ENCODE measurements around the gene CD80. TPM values are rescaled to one million over a fixed set of nuclear protein-coding genes. Genes with fewer than 3 reads are reported as not detected.
"Not testable (repeated sequence)": the region's sequence is repeated elsewhere in the genome, so short reads cannot be mapped to it uniquely, and the experiment has no call there.

Gene CD80
- total and polyA plus RNA-seq, 5 experiments from 2014 or later: 0.16 TPM; not detected in 4

DNA sequence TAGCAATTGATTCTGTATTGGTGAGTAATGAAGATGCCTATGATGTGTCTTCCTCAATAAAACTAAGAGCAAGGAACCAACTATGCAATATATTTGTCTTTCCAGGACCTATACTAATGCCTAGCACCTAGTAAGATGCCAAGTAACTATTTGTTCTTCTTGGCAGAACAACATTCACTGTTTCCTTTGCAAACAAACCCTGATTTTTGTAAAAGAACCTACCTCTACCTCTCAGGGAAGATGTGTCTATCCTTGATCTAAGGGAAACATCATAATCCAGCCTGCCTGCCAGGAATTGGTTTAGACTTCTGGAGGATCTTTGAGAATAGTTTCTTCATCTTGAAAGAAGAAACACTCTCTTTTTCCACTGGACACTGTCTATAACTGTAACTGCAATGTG lies 16.1 kb upstream of the CD80 start:
- ATAC-seq: no peak
- Mint-ChIP-seq H3K27ac (no peak overlapping the region), H3K9me3 (peaks cover 0 to 2% (median 0%) of the 10 kb centered on the region in 9 donors)

DNA sequence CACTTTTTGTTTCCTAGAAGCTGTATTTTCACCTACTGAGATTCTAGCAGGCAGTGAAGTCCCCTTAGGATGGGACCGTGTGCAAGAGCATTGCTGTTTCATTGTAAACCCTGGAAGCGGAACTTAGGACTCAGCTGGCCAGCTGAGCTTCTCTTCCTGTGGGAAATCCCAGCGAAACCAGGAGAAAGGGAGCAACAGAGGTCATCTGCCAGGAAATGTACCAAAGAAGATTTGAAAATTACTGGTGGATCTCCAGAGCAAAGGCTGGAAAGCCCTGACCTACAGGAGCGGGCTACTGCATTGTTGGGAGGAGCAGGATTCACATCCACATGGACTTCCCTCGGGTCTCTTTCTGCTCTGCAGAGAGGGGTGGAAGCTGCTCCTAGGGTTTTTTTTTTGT lies 12.3 kb upstream of the CD80 start:
- Mint-ChIP-seq H3K27me3 (peaks cover 0 to 28% (median 11%) of the 10 kb centered on the region in 5 donors), H3K4me1 (no peaks in the 10 kb centered on the region), H3K27ac (no peak overlapping the region), H3K36me3 (no peaks in the 10 kb centered on the region), H3K9me3 (peaks cover 0 to 2% (median 0%) of the 10 kb centered on the region in 9 donors), H3K4me3 (no peak overlapping the region)
- ATAC-seq: no peak
- no peak for DNase-seq
- POLR2A ChIA-PET: no interaction called here

More for the DNA sequence above, 16.1 kb upstream of the CD80 start:
- Mint-ChIP-seq H3K27me3 (peaks cover 0 to 17% (median 5%) of the 10 kb centered on the region in 5 donors), H3K4me1 (peaks cover 8 to 19% (median 12%) of the 10 kb centered on the region in 4 donors), H3K36me3 (no peaks in the 10 kb centered on the region), H3K4me3 (no peak overlapping the region)
- POLR2A ChIA-PET: no interaction called here
- no peak for DNase-seq

DNA sequence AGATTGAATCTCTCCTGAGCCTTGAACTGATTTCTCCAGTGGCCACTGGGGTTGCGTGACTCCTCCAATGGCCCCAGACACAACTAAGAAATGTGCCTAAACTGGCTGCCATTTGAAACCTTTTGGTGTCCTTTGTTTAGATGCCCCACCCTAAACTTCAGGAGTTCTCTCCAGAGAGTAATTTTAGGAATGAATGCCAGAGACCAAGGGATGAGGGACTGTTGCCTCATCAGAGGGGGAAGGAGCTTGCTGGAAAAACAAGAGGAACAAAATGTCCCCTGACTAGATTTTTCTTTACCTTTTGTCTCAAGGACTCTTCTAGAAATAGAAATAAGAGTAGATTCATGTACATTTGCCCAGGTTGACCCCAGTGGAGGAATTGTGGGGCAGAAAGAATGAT lies 11.8 kb upstream of the CD80 start:
- Mint-ChIP-seq H3K27ac (no peak overlapping the region), H3K4me3 (no peak overlapping the region), H3K27me3 (peaks cover 0 to 28% (median 11%) of the 10 kb centered on the region in 5 donors), H3K9me3 (peaks cover 0 to 2% (median 0%) of the 10 kb centered on the region in 9 donors), H3K36me3 (no peaks in the 10 kb centered on the region), H3K4me1 (no peaks in the 10 kb centered on the region)
- POLR2A ChIA-PET: no interaction called here
- ATAC-seq (no peak), DNase-seq (no peak)

DNA sequence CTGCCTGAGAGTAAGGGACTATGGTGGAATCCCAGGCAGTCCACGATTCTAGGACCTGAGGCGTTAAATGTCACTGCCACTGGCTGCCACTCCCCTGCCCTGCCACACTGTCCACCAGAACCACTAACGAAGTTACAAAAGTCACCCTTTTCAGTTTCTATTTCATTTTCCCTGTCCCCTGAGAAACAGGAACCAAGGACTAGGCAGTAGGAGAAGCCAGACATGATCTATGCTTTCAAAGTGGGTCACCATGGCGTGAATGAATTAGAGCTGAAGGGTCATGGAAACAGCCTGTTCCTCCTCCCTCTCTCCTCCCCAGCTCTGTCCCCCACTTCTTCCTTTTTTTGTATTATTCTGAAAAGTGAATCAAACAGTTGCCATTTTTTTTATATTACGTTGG lies 10.8 kb upstream of the CD80 start:
- H3K27me3 Mint-ChIP-seq: peaks cover 0 to 28% (median 11%) of the 10 kb centered on the region in 5 donors
- H3K36me3 Mint-ChIP-seq: no peaks in the 10 kb centered on the region
- ATAC-seq: no peak
- H3K4me1 Mint-ChIP-seq: no peaks in the 10 kb centered on the region
- POLR2A ChIA-PET: no interaction called here
- peaks cover 0 to 2% (median 0%) of the 10 kb centered on the region in 9 donors for H3K9me3 Mint-ChIP-seq
- no peak overlapping the region for H3K4me3 Mint-ChIP-seq
- DNase-seq: no peak
- peak overlapping the region in 1 of 10 donors; percentile 10 for H3K27ac Mint-ChIP-seq

DNA sequence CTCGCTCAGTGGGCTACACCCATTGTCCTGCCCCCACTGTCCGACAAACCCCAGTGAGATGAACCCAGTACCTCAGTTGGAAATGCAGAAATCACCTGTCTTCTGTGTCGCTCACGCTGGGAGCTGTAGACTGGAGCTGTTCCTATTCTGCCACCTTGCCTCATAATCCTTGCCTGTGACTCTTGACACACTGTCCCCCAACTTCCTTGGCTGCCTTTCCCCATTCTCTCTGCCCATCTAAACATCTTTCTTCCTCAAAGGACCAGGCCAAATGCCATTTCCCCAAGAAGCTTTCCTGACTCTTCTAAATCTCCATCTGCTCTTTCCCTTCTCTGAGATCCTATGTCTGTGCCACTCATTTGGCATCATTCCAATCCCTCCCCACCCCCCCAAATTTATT lies 9.7 kb upstream of the CD80 start:
- peaks cover 0 to 28% (median 11%) of the 10 kb centered on the region in 5 donors for H3K27me3 Mint-ChIP-seq
- H3K36me3 Mint-ChIP-seq: no peaks in the 10 kb centered on the region
- peaks cover 0 to 2% (median 0%) of the 10 kb centered on the region in 9 donors for H3K9me3 Mint-ChIP-seq
- ATAC-seq (no peak), DNase-seq (no peak)
- no peak overlapping the region for H3K4me3 Mint-ChIP-seq
- POLR2A ChIA-PET: no interaction called here
- no peak overlapping the region for H3K27ac Mint-ChIP-seq
- H3K4me1 Mint-ChIP-seq: no peaks in the 10 kb centered on the region

DNA sequence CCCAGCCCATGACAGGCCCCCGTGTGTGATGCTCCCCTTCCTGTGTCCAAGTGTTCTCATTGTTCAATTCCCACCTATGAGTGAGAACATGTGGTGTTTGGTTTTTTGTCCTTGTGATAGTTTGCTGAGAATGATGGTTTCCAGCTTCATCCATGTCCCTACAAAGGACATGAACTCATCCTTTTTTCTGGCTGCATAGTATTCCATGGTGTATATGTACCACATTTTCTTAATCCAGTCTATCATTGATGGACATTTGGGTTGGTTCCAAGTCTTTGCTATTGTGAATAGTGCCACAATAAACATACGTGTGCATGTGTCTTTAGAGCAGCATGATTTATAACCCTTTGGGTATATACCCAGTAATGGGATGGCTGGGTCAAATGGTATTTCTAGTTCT lies 3.9 kb upstream of the CD80 start:
- H3K36me3 Mint-ChIP-seq, H3K27me3 Mint-ChIP-seq, ATAC-seq, DNase-seq, H3K4me3 Mint-ChIP-seq, H3K27ac Mint-ChIP-seq, H3K9me3 Mint-ChIP-seq, POLR2A ChIA-PET: not testable (repeated sequence)
- H3K4me1 Mint-ChIP-seq: peaks cover 2 to 15% (median 4%) of the 10 kb centered on the region in 4 donors

DNA sequence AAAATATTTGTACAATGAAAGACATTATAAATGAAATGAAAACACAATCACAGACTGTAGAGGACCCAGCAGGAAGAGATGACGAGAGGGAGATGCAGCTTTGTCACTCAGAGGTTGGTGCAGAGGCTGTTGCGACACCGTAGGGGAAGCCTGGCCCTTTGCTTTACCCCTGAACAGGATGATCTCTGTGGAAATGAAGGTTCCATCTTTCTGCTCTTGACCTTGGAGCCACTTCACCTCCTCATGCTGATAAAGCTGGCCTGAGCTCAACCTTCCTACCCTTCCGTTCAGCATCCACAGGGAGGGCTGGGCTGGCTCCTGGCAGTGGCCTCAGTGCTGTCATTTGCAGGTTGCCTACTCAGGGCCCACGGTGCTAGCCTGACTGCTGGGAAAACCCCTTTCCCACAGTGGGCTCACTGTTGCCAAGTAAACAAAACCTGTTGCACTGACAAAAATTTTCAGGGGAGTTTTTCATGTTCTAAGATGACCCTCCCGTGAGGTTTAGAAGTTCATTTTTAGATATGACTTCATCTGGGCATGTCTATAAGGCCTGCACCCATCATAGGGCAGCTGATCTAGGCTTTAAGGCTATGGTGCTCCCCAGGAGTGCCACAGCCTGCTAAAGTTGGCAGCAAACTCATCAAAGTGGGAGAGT lies 3.0 kb upstream of the CD80 start:
- Mint-ChIP-seq H3K27ac (peak overlapping the region in 3 of 10 donors; percentile 22 to 68 (median 61)), H3K36me3 (no peaks in the 10 kb centered on the region), H3K27me3 (peaks cover 0 to 10% (median 0%) of the 10 kb centered on the region in 5 donors), H3K4me3 (no peak overlapping the region), H3K9me3 (peaks cover 0 to 4% (median 0%) of the 10 kb centered on the region in 9 donors), H3K4me1 (peaks cover 2 to 18% (median 4%) of the 10 kb centered on the region in 4 donors)
- no peak for DNase-seq
- peak; percentile 65 to 66 for ATAC-seq
- POLR2A ChIA-PET: no interaction called here

DNA sequence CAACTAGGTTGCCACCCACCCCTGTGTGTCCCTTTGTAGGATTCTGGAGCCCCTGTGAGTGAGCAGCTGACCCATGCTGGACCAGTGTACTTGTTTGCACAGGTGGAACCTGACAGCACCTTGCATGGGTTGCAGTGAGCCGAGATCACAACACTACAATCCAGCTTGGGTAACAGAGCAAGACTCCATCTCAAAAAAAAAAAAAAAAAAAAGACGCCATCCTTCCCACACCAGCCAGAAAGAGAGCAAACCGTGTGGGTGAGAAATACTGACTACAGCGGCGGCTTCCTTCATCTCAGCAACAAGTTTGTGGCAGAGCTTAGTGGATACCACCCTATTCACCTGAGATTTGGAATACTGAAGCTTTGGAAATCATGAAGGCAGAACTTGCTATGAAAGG lies 746 bp upstream of the CD80 start:
- Mint-ChIP-seq H3K4me3 (no peak overlapping the region), H3K27me3 (peaks cover 0 to 11% (median 0%) of the 10 kb centered on the region in 5 donors)
- POLR2A ChIA-PET: no interaction called here

DNA sequence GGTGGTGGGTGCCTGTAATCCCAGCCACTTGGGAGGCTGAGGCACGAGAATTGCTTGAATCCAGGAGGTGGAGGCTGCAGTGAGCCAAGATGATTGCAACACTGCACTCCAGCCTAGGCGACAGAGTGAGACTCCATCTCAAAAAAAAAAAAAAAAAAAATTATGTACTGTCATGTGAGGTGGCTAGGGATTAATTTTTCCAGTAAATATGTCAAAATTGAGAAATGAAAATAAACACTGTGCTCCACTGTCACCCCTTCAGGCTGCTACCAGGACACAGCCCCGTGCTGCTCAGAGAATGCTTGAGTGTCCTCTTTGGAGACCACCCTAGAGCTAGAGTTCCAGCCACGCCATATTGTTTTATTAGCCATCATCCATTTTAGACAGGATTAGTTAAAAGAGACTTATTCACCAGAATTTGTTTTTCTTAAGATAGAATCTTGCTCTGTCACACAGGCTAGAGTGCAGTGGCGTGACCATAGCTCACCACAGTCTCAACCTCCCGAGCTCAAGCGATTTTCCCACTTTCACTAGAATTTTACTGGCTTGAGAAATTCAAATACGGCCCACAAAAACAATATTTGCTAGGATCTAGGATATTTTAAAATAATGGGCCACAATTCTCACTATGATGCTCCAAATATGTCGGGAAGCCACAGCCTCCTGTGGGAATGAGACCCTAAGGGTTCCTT lies 642 bp downstream of the CD80 start:
- peaks cover 2 to 28% (median 4%) of the 10 kb centered on the region in 4 donors for H3K4me1 Mint-ChIP-seq
- H3K27me3 Mint-ChIP-seq: peaks cover 0 to 11% (median 0%) of the 10 kb centered on the region in 5 donors
- H3K36me3 Mint-ChIP-seq: no peaks in the 10 kb centered on the region
- no peak for ATAC-seq
- no peak overlapping the region for H3K27ac Mint-ChIP-seq
- POLR2A ChIA-PET: no interaction called here
- H3K4me3 Mint-ChIP-seq: no peak overlapping the region
- DNase-seq: no peak
- peaks cover 0 to 2% (median 0%) of the 10 kb centered on the region in 9 donors for H3K9me3 Mint-ChIP-seq

More for the DNA sequence above, 746 bp upstream of the CD80 start:
- DNase-seq (no peak), ATAC-seq (no peak)
- no peaks in the 10 kb centered on the region for H3K36me3 Mint-ChIP-seq
- peaks cover 2 to 27% (median 4%) of the 10 kb centered on the region in 4 donors for H3K4me1 Mint-ChIP-seq
- H3K9me3 Mint-ChIP-seq: peaks cover 0 to 4% (median 0%) of the 10 kb centered on the region in 9 donors
- H3K27ac Mint-ChIP-seq: no peak overlapping the region

DNA sequence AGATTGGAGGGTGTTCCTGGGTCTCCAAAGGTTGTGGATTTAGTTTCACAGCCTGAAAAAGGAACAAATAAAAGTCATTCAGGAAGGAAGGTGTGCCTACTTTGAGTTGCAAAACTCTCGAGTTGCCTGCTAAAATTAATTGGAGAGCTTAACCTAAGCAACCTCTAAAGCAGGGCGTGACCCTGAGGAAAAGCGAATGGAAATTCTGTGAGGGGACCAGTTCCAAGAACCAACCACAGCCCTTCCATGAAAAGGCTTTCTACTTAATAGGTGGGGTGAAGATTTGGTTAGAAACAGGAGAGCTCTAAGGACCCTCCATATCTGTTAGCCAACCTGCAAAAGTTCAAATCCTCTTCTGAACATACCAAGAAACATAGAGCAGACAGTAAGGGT lies 1.5 kb downstream of the CD80 start:
- POLR2A ChIA-PET: no interaction called here
- Mint-ChIP-seq H3K9me3 (no peaks in the 10 kb centered on the region), H3K4me1 (peaks cover 2 to 28% (median 4%) of the 10 kb centered on the region in 4 donors), H3K36me3 (no peaks in the 10 kb centered on the region), H3K27me3 (peaks cover 0 to 11% (median 0%) of the 10 kb centered on the region in 5 donors), H3K27ac (no peak overlapping the region), H3K4me3 (no peak overlapping the region)
- ATAC-seq (no peak), DNase-seq (no peak)

DNA sequence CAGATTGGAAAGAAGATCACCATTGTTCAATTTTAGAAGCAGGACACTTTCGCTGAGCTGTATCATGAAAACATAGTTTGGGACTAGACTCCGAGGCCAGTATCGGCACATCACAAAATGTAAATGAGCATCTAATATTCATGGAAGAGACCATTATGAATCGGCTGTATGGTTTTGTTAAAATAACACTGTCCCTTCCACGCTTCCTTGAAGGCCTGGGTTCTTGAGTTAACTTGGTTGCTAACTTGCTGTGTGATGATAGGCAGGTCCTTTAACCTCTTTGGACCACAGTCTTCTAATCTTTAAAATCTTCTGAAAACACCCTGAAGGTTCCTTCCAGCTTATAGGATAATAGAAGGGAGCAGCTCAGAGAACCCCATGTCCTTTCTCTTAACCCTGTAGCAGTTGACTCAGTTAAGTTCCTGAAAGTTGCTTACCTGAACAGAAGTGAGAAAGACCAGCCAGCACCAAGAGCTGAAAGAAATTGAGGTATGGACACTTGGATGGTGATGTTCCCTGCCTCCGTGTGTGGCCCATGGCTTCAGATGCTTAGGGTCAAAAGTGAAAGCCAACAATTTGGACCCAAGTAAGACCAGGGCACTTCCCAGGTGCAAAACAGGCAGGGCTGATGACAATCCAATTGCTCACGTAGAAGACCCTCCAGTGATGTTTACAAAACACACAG lies 2.1 kb downstream of the CD80 start:
- ATAC-seq: no peak
- Mint-ChIP-seq H3K27ac (no peak overlapping the region), H3K4me3 (no peak overlapping the region), H3K27me3 (peaks cover 0 to 11% (median 0%) of the 10 kb centered on the region in 5 donors), H3K4me1 (peaks cover 2 to 23% (median 4%) of the 10 kb centered on the region in 4 donors), H3K9me3 (no peaks in the 10 kb centered on the region), H3K36me3 (no peaks in the 10 kb centered on the region)
- POLR2A ChIA-PET: no interaction called here
- DNase-seq: no peak

DNA sequence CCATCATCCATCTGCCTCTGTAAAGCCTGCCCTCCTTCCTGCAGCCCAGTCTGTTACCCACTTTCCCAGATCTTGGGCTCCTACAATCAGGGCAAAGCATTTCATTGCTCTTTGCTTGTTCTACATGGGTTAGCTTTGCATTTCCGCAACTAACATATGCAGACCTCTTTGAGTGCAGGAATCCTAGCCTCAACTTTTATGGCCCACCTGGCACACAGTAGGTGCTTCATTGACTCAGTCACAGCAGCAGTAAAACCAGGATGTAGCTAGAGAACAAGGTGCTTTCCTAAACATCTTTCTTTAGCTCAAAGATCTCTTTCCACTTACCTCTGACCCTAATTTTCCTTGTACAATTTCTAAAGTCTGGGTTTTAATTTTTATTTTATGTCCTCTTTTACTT lies 3.5 kb downstream of the CD80 start:
- no peak overlapping the region for H3K27ac Mint-ChIP-seq
- POLR2A ChIA-PET: no interaction called here
- no peaks in the 10 kb centered on the region for H3K36me3 Mint-ChIP-seq
- peaks cover 2 to 18% (median 4%) of the 10 kb centered on the region in 4 donors for H3K4me1 Mint-ChIP-seq
- no peak overlapping the region for H3K4me3 Mint-ChIP-seq
- DNase-seq (no peak), ATAC-seq (no peak)
- H3K27me3 Mint-ChIP-seq: peaks cover 0 to 11% (median 0%) of the 10 kb centered on the region in 5 donors
- H3K9me3 Mint-ChIP-seq: no peaks in the 10 kb centered on the region

DNA sequence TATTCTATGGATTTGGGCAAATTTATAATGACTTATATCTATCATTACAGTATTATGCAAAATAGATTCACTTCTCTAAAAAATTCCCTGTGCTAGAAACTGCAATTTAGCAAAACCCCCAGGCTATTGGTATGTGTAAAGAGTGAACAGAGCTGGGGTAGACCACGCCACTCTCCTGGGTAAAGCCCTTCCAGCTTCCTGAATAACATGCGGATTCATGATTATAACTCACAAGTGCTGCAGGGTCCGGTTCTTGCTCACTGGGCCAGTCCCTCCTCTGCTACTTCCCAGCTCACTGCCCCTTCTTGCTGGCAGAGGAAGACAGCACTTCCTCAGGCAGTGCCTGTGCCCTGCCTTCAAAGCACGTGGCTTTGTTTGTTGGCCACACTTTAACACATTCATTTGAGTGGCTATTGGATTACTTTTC lies 4.1 kb downstream of the CD80 start:
- Mint-ChIP-seq H3K27me3 (peaks cover 0 to 11% (median 0%) of the 10 kb centered on the region in 5 donors), H3K27ac (no peak overlapping the region), H3K36me3 (no peaks in the 10 kb centered on the region), H3K4me1 (peaks cover 2 to 18% (median 4%) of the 10 kb centered on the region in 4 donors), H3K4me3 (no peak overlapping the region), H3K9me3 (no peaks in the 10 kb centered on the region)
- DNase-seq (peak in 1 of 10 donors; percentile 3), ATAC-seq (no peak)
- POLR2A ChIA-PET: no interaction called here
